K562 (cell line): ENCODE results near the gene PALM3. TPM values are rescaled to one million over a fixed set of nuclear protein-coding genes. Genes with fewer than 3 reads are reported as not detected.

ENCODE experiments used
- BCOR ChIP-seq: fragments of 450-650 bp; IDR thresholded peaks from 2 replicates; pipeline ENCODE4 v1.6.1; 2016
- FOXP1 ChIP-seq: sonication (generic); formaldehyde crosslinking; IDR thresholded peaks from 2 replicates; pipeline ENCODE4 v1.8.0; 2022; ENCODE audit warnings: mild to moderate bottlenecking, missing genetic modification reagents
- HMGN3 ChIP-seq: IDR thresholded peaks from 2 replicates; pipeline ENCODE4 v1.6.1; 2011; ENCODE audit warnings: borderline replicate concordance, low read depth, mild to moderate bottlenecking, mixed read lengths, low read length; ENCODE audit not compliant: insufficient read length; ENCODE audit errors: extremely low read depth
- KLF13 ChIP-seq: fragments of 450-650 bp; IDR thresholded peaks from 2 replicates; pipeline ENCODE4 v1.6.1; 2016; ENCODE audit warnings: missing genetic modification characterization, low read depth, mild to moderate bottlenecking, missing compliant biosample characterization, moderate library complexity, borderline replicate concordance
- MECOM ChIP-seq: fragments of 250-450 bp; sonication (Bioruptor Pico); IDR thresholded peaks from 2 replicates; pipeline ENCODE4 v1.8.0; 2022; ENCODE audit warnings: inconsistent platforms
- NEUROD1 ChIP-seq: fragments of 150-350 bp; IDR thresholded peaks from 2 replicates; pipeline ENCODE4 v1.6.1; 2014; ENCODE audit warnings: borderline replicate concordance, low read length, low read depth; ENCODE audit not compliant: partially characterized antibody
- NR4A1 ChIP-seq, 2 experiments: fragments of 250-450 bp in 1 of 2; fragments of 450-650 bp in 1 of 2; sonication (Bioruptor Pico) in 1 of 2; IDR thresholded peaks; 2 replicates each; pipeline versions ENCODE4 v1.4.0 to v1.6.1; 2016 to 2020; ENCODE audit warnings: mild to moderate bottlenecking in 2 of 2, missing compliant biosample characterization in 1 of 2, missing genetic modification characterization in 1 of 2, moderate library complexity in 1 of 2
- PRPF4 ChIP-seq: fragments of 200-400 bp; formaldehyde crosslinking; IDR thresholded peaks from one replicate; pipeline ENCODE4 v1.6.1; 2017; ENCODE audit warnings: low read length, low read depth, mild to moderate bottlenecking; ENCODE audit not compliant: insufficient read depth, poor library complexity, severe bottlenecking
- PTBP1 ChIP-seq: fragments of 200-400 bp; formaldehyde crosslinking; IDR thresholded peaks from 2 replicates; pipeline ENCODE4 v1.6.1; 2017; ENCODE audit warnings: low read depth, low read length
- RBBP5 ChIP-seq: fragments of 200-600 bp; sonication (generic); IDR thresholded peaks from 2 replicates; pipeline ENCODE4 v1.6.1; 2012; ENCODE audit warnings: borderline replicate concordance, mild to moderate bottlenecking, low read length, control low read depth, inconsistent platforms; ENCODE audit not compliant: insufficient read depth, poor library complexity, severe bottlenecking
- SIN3B ChIP-seq: fragments of 450-650 bp; IDR thresholded peaks from 2 replicates; pipeline ENCODE4 v1.6.1; 2017; ENCODE audit warnings: low read depth, mild to moderate bottlenecking, moderate library complexity
- SMAD4 ChIP-seq: fragments of 250-450 bp; sonication (Bioruptor Pico); conservative IDR thresholded peaks from 2 replicates; pipeline ENCODE4 v1.8.0; 2021; ENCODE audit warnings: inconsistent platforms, mild to moderate bottlenecking, moderate library complexity
- SNIP1 ChIP-seq: fragments of 450-650 bp; IDR thresholded peaks from 2 replicates; pipeline ENCODE4 v1.7.1; 2017; ENCODE audit warnings: low read depth, mild to moderate bottlenecking
- U2AF2 ChIP-seq: fragments of 200-400 bp; formaldehyde crosslinking; optimal IDR thresholded peaks from 2 replicates; pipeline ENCODE3; 2017; ENCODE audit warnings: low read depth, mild to moderate bottlenecking, low read length
- ZBTB1 ChIP-seq: sonication (generic); formaldehyde crosslinking; IDR thresholded peaks from 2 replicates; pipeline ENCODE4 v1.8.1; 2023; ENCODE audit warnings: missing genetic modification reagents, low read depth, mild to moderate bottlenecking, borderline replicate concordance
- ZNF143 ChIP-seq: sonication (generic); formaldehyde crosslinking; IDR thresholded peaks from 2 replicates; pipeline ENCODE4 v1.9.0; 2022; ENCODE audit warnings: mild to moderate bottlenecking, missing genetic modification reagents
- ZNF197 ChIP-seq: fragments of 200-800 bp; sonication (Bioruptor generic); IDR thresholded peaks from 2 replicates; pipeline ENCODE4 v1.6.1; 2016; ENCODE audit warnings: low read depth, missing genetic modification characterization, missing compliant biosample characterization
- ZNF75A ChIP-seq: fragments of 450-650 bp; formaldehyde crosslinking; IDR thresholded peaks from 2 replicates; pipeline ENCODE4 v1.4.0; 2020; ENCODE audit warnings: mild to moderate bottlenecking
- polyA plus RNA-seq, 8 experiments: library from polyadenylated mRNA; depleted of rRNA in 4 of 8; stranded (reverse) in 5 of 8; unstranded in 3 of 8; fragments of >200 nt; fragmentation: Nextera tagmentation in 2 of 8; fragmentation: Illumina TruSeq in 1 of 8; extraction: Ambion mirVana in 2 of 8; extraction: Trizol in 1 of 8; gene quantifications; 2 replicates each; pipeline versions ENCODE4 v1.2.1 to v1.2.3, GENCODE V29; 2011 to 2014; ENCODE audit warnings: inconsistent platforms in 1 of 8, missing spikeins in 1 of 8
- total RNA-seq, 7 experiments: library from RNA; depleted of rRNA in 6 of 7; stranded (reverse); fragments of >200 nt in 6 of 7; fragmentation: Illumina TruSeq in 2 of 7; extraction: Trizol in 2 of 7; gene quantifications; 2 replicates each; pipeline versions ENCODE4 v1.2.1 to v1.2.3, GENCODE V29; 2011 to 2021; ENCODE audit warnings: low replicate concordance in 1 of 7
- TF ChIP-seq, protein P1 (sequence below), 2 experiments: fragments of 450-650 bp in 1 of 2; sonication (generic) in 1 of 2; formaldehyde crosslinking in 1 of 2; IDR thresholded peaks; 2 replicates each; pipeline versions ENCODE4 v1.7.1 to v1.9.0; 2016 to 2022; ENCODE audit warnings: inconsistent platforms in 1 of 2, mild to moderate bottlenecking in 1 of 2, missing genetic modification reagents in 1 of 2

Gene PALM3
- total and polyA plus RNA-seq, 9 of the 15 experiments (the other 6 are each of a cell fraction or from before 2014, with no cell fraction given) = 0.07 to 9.3 (median 3.3) TPM

DNA sequence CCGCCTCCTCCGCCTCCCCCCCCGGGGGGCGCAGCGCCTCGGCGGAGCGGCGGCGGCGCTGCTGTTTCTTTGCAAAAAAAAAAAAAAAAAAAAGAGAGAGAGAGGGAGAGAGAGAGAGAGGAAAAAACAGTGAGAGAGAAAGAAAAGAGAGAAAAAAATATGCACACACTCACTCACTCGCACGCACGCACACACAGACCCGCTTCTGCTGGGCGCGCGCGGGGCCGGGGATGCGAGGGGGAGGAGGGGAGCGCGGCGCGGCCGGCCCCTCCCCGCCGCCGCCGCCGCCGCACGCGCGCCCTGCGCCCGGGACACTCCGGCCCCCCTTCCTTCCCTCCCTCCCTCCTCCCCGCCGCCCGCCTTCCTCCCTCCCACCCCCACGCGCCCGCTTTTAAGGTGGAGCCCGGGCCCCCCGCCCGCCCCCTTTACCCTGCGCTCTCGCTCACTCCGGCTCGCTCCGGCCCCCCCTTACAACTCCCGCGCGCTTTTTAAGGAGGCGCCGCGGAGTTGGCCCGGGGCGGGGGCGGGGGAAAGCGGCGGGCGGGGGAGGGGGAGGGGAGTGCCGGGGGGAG, 28.7 kb upstream of the PALM3 start, which contains the start of gene SAMD1 (continued):
- TF ChIP-seq ZBTB1 (CRISPR knock-in tag) (no peak), ZNF143 (no peak), MECOM (CRISPR knock-in tag) (no peak), ZNF75A (CRISPR knock-in tag) (no peak), HMGN3 (peak; percentile 62), PRPF4 (no peak), NR4A1 (CRISPR knock-in tag; IDR thresholded peaks at IDR 0.05) (no peak), NR4A1 (tag; IDR thresholded peaks at IDR 0.05) (no peak), ZNF197 (0 out of 2 replicates have a peak, but pooled peaks have one; percentile 12), SMAD4 (peak; percentile 44), BCOR (0 out of 2 replicates have a peak, but pooled peaks have one; percentile 36), SIN3B (no peak), U2AF2 (no peak), FOXP1 (CRISPR knock-in tag) (no peak), RBBP5 (no peak), NEUROD1 (peak; percentile 12), PTBP1 (no peak), KLF13 (tag) (no peak), SNIP1 (no peak)
- TF ChIP-seq, protein P1, sequence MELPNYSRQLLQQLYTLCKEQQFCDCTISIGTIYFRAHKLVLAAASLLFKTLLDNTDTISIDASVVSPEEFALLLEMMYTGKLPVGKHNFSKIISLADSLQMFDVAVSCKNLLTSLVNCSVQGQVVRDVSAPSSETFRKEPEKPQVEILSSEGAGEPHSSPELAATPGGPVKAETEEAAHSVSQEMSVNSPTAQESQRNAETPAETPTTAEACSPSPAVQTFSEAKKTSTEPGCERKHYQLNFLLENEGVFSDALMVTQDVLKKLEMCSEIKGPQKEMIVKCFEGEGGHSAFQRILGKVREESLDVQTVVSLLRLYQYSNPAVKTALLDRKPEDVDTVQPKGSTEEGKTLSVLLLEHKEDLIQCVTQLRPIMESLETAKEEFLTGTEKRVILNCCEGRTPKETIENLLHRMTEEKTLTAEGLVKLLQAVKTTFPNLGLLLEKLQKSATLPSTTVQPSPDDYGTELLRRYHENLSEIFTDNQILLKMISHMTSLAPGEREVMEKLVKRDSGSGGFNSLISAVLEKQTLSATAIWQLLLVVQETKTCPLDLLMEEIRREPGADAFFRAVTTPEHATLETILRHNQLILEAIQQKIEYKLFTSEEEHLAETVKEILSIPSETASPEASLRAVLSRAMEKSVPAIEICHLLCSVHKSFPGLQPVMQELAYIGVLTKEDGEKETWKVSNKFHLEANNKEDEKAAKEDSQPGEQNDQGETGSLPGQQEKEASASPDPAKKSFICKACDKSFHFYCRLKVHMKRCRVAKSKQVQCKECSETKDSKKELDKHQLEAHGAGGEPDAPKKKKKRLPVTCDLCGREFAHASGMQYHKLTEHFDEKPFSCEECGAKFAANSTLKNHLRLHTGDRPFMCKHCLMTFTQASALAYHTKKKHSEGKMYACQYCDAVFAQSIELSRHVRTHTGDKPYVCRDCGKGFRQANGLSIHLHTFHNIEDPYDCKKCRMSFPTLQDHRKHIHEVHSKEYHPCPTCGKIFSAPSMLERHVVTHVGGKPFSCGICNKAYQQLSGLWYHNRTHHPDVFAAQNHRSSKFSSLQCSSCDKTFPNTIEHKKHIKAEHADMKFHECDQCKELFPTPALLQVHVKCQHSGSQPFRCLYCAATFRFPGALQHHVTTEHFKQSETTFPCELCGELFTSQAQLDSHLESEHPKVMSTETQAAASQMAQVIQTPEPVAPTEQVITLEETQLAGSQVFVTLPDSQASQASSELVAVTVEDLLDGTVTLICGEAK (IDR thresholded peaks at IDR 0.05) = no peak
- TF ChIP-seq, protein P1 (CRISPR knock-in tag; IDR thresholded peaks at IDR 0.05) = no peak
